Activated CD8-positive, alpha-beta memory T cell treated with anti-CD3 and anti-CD28 coated beads, Interleukin-2, amount 10 ng/mL, durations not matched to agents 7 days and 5 days (primary cell): ENCODE measurements around the gene GRID1. TPM values are rescaled to one million over a fixed set of nuclear protein-coding genes. Genes with fewer than 3 reads are reported as not detected.

Experiments
- ATAC-seq: fragments of 150-1000 bp; cut with Tn5 transposase; one replicate; pipeline ENCODE4 v1.10.0; 2021; ENCODE audit warnings: moderate library complexity
- CTCF ChIA-PET: fragments of 350-600 bp; sonication (Branson Sonifier 250); formaldehyde crosslinking; loops from one replicate; lab custom pipeline; 2021; ENCODE audit warnings: antibody characterized with exemption; lab: Charles Lee
- DNase-seq: peaks from one replicate; pipeline ENCODE4 v3.0.0-alpha.2; 2020
- H3K27ac Mint-ChIP-seq: one replicate; pipeline ENCODE4 v1.8.0; 2021; ENCODE audit warnings: mild to moderate bottlenecking, mixed read lengths
- H3K27me3 Mint-ChIP-seq: one replicate; pipeline ENCODE4 v1.8.0; 2021; ENCODE audit warnings: mixed read lengths
- H3K36me3 Mint-ChIP-seq: one replicate; pipeline ENCODE4 v1.8.0; 2021; ENCODE audit warnings: mild to moderate bottlenecking, mixed read lengths
- H3K4me1 Mint-ChIP-seq: one replicate; pipeline ENCODE4 v1.8.0; 2021; ENCODE audit warnings: mixed read lengths
- H3K4me3 Mint-ChIP-seq: one replicate; pipeline ENCODE4 v1.8.0; 2021; ENCODE audit warnings: mild to moderate bottlenecking, moderate library complexity, mixed read lengths
- H3K9me3 Mint-ChIP-seq: one replicate; pipeline ENCODE4 v1.8.0; 2022; ENCODE audit warnings: low read depth, mixed read lengths
- total RNA-seq, 2 experiments: library from RNA; stranded (reverse); gene quantifications; one replicate each; pipeline ENCODE4 v1.2.3, GENCODE V29; 2021

Gene GRID1
- total RNA-seq, 2 experiments from 2014 or later = not detected

DNA sequence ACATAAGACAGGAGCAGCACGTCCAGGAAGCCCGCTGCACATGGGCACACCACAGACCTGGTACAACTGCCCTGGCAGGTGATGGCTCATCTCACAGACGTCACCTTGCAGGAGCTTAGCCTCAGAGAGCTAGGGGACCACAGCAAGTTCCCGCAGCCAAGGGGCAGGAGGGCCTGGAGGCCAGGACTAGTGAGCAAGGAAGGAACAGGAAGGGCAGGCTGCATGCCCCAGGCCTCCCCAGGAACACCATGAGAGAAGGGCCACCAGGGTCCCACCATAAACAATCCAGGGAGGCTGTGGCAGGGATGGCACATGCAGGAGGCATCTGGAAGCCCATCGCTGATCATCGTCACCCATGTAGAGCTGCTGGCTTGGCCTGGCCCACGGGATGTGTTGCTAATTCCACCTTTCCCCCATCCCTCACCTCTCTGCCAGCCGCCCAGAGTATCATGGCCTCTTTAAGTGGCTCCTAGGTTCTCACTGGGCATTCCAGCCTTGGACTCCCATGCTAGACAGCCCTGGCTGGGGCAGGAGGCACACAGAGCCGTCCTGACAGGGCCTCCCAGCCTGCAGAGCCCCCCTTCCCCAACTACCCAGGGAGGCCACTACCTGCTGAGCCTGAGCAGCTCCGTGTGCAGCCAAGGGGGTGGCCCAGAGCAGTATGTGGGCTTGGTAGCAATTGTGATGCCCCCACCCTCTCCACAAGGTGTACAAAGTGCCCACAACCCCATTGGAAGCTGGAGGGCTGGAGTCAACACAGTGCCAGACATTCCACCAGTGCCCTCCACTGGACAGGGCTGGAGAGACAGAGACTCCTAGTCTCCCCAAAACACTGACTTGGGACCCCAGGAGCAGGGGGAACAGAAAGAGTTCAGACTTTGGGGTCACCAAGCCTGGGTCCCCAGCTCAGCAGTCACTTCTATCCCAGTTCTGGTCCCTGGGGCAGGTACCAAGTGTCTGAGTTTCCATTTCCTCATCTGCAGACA is 35.5 kb downstream of the GRID1 start:
- H3K4me1 Mint-ChIP-seq = no peaks in the 10 kb centered on the region
- peaks cover 11% of the 10 kb centered on the region for H3K27me3 Mint-ChIP-seq
- CTCF ChIA-PET = no interaction called here
- no peaks in the 10 kb centered on the region for H3K36me3 Mint-ChIP-seq
- H3K9me3 Mint-ChIP-seq = no peaks in the 10 kb centered on the region
- no peak overlapping the region for H3K27ac Mint-ChIP-seq
- no peak overlapping the region for H3K4me3 Mint-ChIP-seq
- DNase-seq = no peak
- ATAC-seq = no peak

- DNase-seq (no peak), ATAC-seq (no peak)
- Mint-ChIP-seq H3K4me3 (no peak overlapping the region), H3K36me3 (no peaks in the 10 kb centered on the region), H3K4me1 (no peaks in the 10 kb centered on the region), H3K27ac (no peak overlapping the region), H3K9me3 (no peaks in the 10 kb centered on the region), H3K27me3 (peaks cover 20% of the 10 kb centered on the region)
- CTCF ChIA-PET = no interaction called here
These were observed 36.5 kb downstream of the GRID1 start for GRCh38 chr10:86329896-86330680.

GRCh38 chr10:86329093-86329710 is 37.4 kb downstream of the GRID1 start:
- CTCF ChIA-PET = no interaction called here

DNA sequence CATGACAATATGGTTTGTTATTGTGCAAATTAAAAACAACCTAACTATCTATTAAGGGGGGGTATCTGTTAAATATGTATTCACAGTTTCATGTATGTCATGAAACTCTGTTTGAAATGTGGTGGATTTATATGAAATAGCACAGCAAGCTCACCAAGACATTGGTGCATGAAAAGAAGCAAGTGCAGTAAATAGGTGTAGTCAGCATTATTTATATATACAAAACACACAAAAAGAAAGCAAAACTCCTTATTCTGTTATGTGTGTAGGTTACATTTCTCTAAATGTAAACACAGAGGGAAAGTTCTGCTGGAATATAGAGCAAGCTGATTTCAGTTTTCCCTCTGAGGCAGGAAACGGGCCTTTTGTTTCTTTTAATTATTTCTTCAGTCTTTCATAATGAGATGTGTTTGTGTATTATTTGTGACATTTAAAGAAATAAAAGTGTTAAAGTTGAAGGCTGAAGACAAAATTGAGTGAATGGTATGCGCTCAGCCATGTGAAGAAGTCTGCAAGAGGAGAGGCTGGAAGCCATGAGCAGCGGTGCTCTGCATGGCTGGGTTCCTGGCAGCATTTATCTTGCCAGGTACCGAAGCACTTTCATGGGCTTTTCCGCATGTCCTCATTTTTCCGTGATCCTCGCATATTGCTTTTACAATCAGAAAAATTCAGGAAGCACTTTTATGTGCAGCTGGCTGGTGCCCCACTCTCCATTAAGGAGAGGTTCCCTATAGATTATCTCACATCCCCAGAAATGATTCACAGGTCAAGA is 38.5 kb downstream of the GRID1 start:
- Mint-ChIP-seq H3K36me3 (no peaks in the 10 kb centered on the region), H3K9me3 (no peaks in the 10 kb centered on the region), H3K27me3 (peaks cover 34% of the 10 kb centered on the region), H3K4me3 (no peak overlapping the region), H3K4me1 (no peaks in the 10 kb centered on the region), H3K27ac (no peak overlapping the region)
- CTCF ChIA-PET = no interaction called here
- no peak for DNase-seq
- ATAC-seq = no peak

More at GRCh38 chr10:86329093-86329710, 37.4 kb downstream of the GRID1 start:
- ATAC-seq (no peak), DNase-seq (no peak)
- no peaks in the 10 kb centered on the region for H3K4me1 Mint-ChIP-seq
- H3K27ac Mint-ChIP-seq = no peak overlapping the region
- peaks cover 28% of the 10 kb centered on the region for H3K27me3 Mint-ChIP-seq
- H3K4me3 Mint-ChIP-seq = no peak overlapping the region
- no peaks in the 10 kb centered on the region for H3K9me3 Mint-ChIP-seq
- no peaks in the 10 kb centered on the region for H3K36me3 Mint-ChIP-seq

- Mint-ChIP-seq H3K4me1 (no peaks in the 10 kb centered on the region), H3K36me3 (no peaks in the 10 kb centered on the region), H3K9me3 (no peaks in the 10 kb centered on the region), H3K4me3 (no peak overlapping the region), H3K27me3 (peaks cover 39% of the 10 kb centered on the region), H3K27ac (no peak overlapping the region)
- DNase-seq (no peak), ATAC-seq (no peak)
- CTCF ChIA-PET = no interaction called here
These were observed 41.4 kb downstream of the GRID1 start for GRCh38 chr10:86325158-86325557.

DNA sequence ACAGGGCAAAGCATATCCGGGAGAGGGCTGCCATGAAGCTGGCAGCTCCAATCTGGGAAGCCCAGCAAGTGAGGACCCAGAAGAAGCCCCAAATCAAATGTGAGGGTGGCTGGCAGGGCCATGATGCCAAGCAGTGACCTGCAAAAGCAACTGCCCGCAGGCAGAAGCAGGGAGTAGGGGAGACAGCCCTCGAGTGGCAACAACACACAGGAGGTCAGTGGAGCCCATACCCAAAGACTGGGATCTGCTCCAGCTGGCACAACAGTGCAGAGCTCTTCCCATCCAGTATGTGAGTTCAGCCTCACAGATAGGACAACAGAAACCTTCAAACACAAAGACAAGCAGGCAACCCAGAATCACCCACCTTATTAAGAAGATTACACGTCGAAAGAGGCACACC is 45.0 kb downstream of the GRID1 start:
- CTCF ChIA-PET = no interaction called here
- Mint-ChIP-seq H3K4me1 (no peaks in the 10 kb centered on the region), H3K36me3 (no peaks in the 10 kb centered on the region), H3K9me3 (no peaks in the 10 kb centered on the region), H3K27ac (no peak overlapping the region), H3K4me3 (no peak overlapping the region), H3K27me3 (peaks cover 39% of the 10 kb centered on the region)
- ATAC-seq (no peak), DNase-seq (no peak)

DNA sequence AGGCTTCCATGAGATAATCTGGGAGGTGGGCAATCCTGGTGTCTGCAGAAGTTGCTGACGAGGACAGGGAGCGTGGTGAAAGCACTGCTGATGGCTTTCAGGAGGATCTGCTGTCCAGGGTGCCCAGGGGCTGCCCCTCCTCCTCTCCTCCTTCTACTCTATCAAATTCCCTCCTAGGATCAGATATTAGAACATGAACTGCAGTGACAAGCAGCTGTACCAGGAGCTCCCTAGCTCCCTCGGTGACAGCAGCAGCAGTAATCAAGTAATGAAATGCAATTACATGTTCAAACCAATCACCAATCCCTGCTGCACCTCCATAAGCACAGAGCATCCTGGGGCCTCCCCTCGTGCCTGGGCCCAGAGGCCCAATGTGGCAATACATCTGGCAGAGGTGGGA is 46.9 kb downstream of the GRID1 start:
- H3K27me3 Mint-ChIP-seq = peaks cover 22% of the 10 kb centered on the region

GRCh38 chr10:86317949-86318725 is 48.5 kb downstream of the GRID1 start:
- no peak overlapping the region for H3K27ac Mint-ChIP-seq
- no peaks in the 10 kb centered on the region for H3K9me3 Mint-ChIP-seq
- DNase-seq = no peak
- peaks cover 13% of the 10 kb centered on the region for H3K27me3 Mint-ChIP-seq
- ATAC-seq = no peak
- no peaks in the 10 kb centered on the region for H3K36me3 Mint-ChIP-seq
- H3K4me3 Mint-ChIP-seq = no peak overlapping the region
- no peaks in the 10 kb centered on the region for H3K4me1 Mint-ChIP-seq
- CTCF ChIA-PET = no interaction called here

More for the DNA sequence above, 46.9 kb downstream of the GRID1 start:
- Mint-ChIP-seq H3K9me3 (no peaks in the 10 kb centered on the region), H3K4me1 (no peaks in the 10 kb centered on the region), H3K36me3 (no peaks in the 10 kb centered on the region), H3K27ac (no peak overlapping the region), H3K4me3 (no peak overlapping the region)
- no peak for DNase-seq
- CTCF ChIA-PET = no interaction called here
- no peak for ATAC-seq

DNA sequence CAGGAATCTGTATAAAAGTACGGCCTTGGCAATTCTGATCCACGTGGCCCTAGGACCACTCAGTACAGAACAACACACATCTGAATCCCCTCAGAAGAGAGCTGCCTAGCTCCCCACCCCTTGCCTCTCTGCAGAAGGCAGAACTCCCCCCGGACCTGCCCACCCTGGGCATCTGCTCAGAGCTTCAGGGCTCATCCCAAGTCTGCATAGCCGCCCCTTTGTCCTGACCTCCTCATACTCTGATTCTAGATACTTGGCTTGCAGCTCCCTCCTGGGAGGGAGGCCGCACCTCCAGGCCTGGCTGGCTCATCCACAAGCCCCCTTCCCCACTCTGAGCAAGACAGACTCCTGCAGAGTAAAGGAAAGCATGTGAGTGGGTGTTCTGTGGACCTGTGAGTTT is 49.6 kb downstream of the GRID1 start:
- no peak overlapping the region for H3K27ac Mint-ChIP-seq
- no peak for ATAC-seq
- no peaks in the 10 kb centered on the region for H3K9me3 Mint-ChIP-seq
- no peaks in the 10 kb centered on the region for H3K36me3 Mint-ChIP-seq
- H3K27me3 Mint-ChIP-seq = peaks cover 8% of the 10 kb centered on the region
- no peak overlapping the region for H3K4me3 Mint-ChIP-seq
- no peak for DNase-seq
- H3K4me1 Mint-ChIP-seq = no peaks in the 10 kb centered on the region
- CTCF ChIA-PET = no interaction called here

DNA sequence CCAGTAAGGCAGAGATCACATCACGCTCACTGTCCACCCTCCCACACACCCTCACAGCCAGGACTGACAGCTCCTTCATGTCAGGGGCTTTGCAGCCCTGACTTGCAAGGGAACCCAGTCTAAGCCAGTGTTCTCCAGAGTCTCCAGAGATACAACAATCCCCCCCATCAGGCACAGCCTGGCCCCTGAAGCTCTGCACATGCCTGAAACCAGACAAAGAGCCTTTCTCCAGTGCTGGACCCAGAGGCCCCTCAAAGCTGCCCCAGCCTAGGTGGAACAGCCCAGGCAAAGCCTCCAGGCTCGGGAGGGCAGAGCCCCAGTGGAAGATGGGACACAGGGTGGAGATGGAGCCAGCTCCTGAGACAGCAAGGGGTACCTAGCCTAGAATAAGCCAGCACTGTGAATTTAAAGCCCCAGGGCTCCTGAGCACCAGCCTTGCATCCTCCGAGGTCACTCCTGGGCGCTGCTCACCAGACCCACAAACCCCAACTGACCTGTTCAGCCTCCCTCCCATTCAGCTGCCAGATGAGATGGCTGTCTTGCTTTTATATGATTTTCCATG is 50.2 kb downstream of the GRID1 start:
- H3K4me3 Mint-ChIP-seq = no peak overlapping the region
- DNase-seq (no peak), ATAC-seq (no peak)
- H3K9me3 Mint-ChIP-seq = no peaks in the 10 kb centered on the region
- H3K36me3 Mint-ChIP-seq = no peaks in the 10 kb centered on the region
- H3K27ac Mint-ChIP-seq = no peak overlapping the region
- peaks cover 6% of the 10 kb centered on the region for H3K27me3 Mint-ChIP-seq
- no peaks in the 10 kb centered on the region for H3K4me1 Mint-ChIP-seq
- CTCF ChIA-PET = no interaction called here

DNA sequence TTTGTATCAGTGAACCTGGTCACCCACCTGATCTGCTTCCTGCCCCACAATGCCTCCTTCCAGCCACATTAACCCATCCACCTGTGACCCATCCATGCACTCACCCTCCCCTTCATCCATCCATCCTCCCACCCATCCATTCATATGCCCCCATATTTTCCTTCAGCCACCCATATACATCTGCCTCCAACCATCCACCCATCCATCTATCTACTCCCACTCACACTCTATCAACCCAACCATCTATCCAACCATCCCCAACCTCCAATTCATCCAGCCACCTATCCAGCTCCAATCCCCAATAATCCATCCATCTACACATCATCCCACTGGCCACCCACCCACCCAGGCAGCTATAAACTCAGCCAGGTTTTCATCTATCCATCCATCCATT is 51.0 kb downstream of the GRID1 start:
- CTCF ChIA-PET = no interaction called here
- Mint-ChIP-seq H3K36me3 (no peaks in the 10 kb centered on the region), H3K9me3 (no peaks in the 10 kb centered on the region), H3K4me3 (no peak overlapping the region), H3K4me1 (no peaks in the 10 kb centered on the region), H3K27me3 (peaks cover 6% of the 10 kb centered on the region), H3K27ac (no peak overlapping the region)
- DNase-seq (no peak), ATAC-seq (no peak)
